Activated CD4-positive, alpha-beta memory T cell treated with anti-CD3 and anti-CD28 coated beads, Interleukin-2, amount 10 ng/mL, durations not matched to agents 7 days and 5 days (primary cell): Measurements from ENCODE around the gene USP17L26. TPM values are rescaled to one million over a fixed set of nuclear protein-coding genes. Genes with fewer than 3 reads are reported as not detected.
A peak's percentile ranks its signal among the peaks of the same experiment; 100 is the strongest.
"Not testable (repeated sequence)": the region's sequence is repeated elsewhere in the genome, so short reads cannot be mapped to it uniquely, and the experiment has no call there.

Source experiments
- CTCF ChIA-PET: fragments of 350-600 bp; sonication (Branson Sonifier 250); formaldehyde crosslinking; loops from one replicate; lab custom pipeline; 2021; ENCODE audit warnings: antibody characterized with exemption, inconsistent platforms; lab: Charles Lee
- POLR2A ChIA-PET: fragments of 350-600 bp; sonication (Branson Sonifier 250); formaldehyde crosslinking; loops from one replicate; lab custom pipeline; 2021; ENCODE audit warnings: antibody characterized with exemption; lab: Charles Lee
- DNase-seq: peaks from one replicate; pipeline ENCODE4 v3.0.0-alpha.2; 2020
- H3K27ac Mint-ChIP-seq: one replicate; pipeline ENCODE4 v1.8.0; 2021; ENCODE audit warnings: mild to moderate bottlenecking, mixed read lengths
- H3K27me3 Mint-ChIP-seq: one replicate; pipeline ENCODE4 v1.8.0; 2021; ENCODE audit warnings: mixed read lengths
- H3K36me3 Mint-ChIP-seq: one replicate; pipeline ENCODE4 v1.8.0; 2021; ENCODE audit warnings: low read depth, mixed read lengths
- H3K4me1 Mint-ChIP-seq: one replicate; pipeline ENCODE4 v1.8.0; 2021; ENCODE audit warnings: mixed read lengths
- H3K4me3 Mint-ChIP-seq: one replicate; pipeline ENCODE4 v1.8.0; 2021; ENCODE audit warnings: mild to moderate bottlenecking, mixed read lengths
- H3K9me3 Mint-ChIP-seq: one replicate; pipeline ENCODE4 v1.8.0; 2021; ENCODE audit warnings: mixed read lengths
- total RNA-seq, 2 experiments: library from RNA; stranded (reverse); gene quantifications; one replicate each; pipeline ENCODE4 v1.2.3, GENCODE V29; 2021

Gene USP17L26, protein sequence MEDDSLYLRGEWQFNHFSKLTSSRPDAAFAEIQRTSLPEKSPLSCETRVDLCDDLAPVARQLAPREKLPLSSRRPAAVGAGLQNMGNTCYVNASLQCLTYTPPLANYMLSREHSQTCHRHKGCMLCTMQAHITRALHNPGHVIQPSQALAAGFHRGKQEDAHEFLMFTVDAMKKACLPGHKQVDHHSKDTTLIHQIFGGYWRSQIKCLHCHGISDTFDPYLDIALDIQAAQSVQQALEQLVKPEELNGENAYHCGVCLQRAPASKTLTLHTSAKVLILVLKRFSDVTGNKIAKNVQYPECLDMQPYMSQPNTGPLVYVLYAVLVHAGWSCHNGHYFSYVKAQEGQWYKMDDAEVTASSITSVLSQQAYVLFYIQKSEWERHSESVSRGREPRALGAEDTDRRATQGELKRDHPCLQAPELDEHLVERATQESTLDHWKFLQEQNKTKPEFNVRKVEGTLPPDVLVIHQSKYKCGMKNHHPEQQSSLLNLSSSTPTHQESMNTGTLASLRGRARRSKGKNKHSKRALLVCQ
- total RNA-seq = not detected

DNA sequence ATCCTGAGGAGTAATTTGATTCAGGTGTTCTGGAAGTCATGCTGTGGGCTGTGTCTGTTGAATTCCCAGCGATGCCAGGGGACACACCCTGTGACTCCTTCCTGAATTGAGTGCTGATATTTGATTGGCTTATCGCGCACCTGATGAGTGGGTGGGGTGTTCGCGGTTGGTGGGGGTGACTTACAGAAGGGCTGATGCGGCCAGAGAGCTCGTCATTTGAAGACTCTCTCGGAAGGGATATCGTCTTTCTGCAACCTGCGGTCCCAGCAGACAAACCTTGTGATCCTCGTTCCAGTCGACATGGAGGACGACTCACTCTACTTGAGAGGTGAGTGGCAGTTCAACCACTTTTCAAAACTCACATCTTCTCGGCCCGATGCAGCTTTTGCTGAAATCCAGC lies at the start of gene USP17L26:
Gene USP17L26, plus strand, starts transcription at position 301 of the 400 bp plus-strand sequence. Its CDS starts 0 bp downstream, at position 301.
- H3K27ac Mint-ChIP-seq, CTCF ChIA-PET, POLR2A ChIA-PET, H3K9me3 Mint-ChIP-seq, H3K4me1 Mint-ChIP-seq, H3K4me3 Mint-ChIP-seq, H3K27me3 Mint-ChIP-seq, H3K36me3 Mint-ChIP-seq, DNase-seq: not testable (repeated sequence)

DNA sequence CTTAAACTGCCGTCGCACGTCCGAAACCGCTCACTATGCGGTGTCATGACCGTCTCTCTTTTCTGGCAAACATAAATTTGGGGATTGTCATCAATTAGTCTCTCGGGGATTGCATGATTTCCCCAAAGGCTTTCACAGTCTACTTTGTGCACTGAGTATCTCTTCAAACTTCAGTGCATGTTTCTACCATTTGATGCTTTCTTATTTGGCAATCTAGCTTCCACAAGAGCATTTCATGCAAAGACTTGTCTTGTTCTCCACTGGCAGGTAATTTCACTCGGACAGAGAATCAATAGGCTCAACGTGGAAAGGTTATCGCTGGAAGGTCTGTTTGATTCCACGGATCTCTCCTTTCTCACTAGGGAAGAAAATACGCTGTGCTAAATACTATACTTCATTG lies 10.3 kb upstream of the USP17L26 start:
- CTCF ChIA-PET, DNase-seq: not testable (repeated sequence)

GRCh38 chr4:9324865-9325264 lies 9.6 kb upstream of the USP17L26 start, which contains the start of gene USP17L24:
TSS of gene USP17L24 (plus strand) at chr4:9325165. CDS start at chr4:9325165, 0 bp downstream.
- CTCF ChIA-PET, H3K36me3 Mint-ChIP-seq, H3K27me3 Mint-ChIP-seq, H3K9me3 Mint-ChIP-seq, DNase-seq, H3K4me1 Mint-ChIP-seq, POLR2A ChIA-PET, H3K4me3 Mint-ChIP-seq, H3K27ac Mint-ChIP-seq: not testable (repeated sequence)

More for the DNA sequence above, 10.3 kb upstream of the USP17L26 start:
- H3K27ac Mint-ChIP-seq, H3K36me3 Mint-ChIP-seq, H3K4me3 Mint-ChIP-seq, H3K9me3 Mint-ChIP-seq, H3K27me3 Mint-ChIP-seq, POLR2A ChIA-PET, H3K4me1 Mint-ChIP-seq: not testable (repeated sequence)

GRCh38 chr4:9329611-9330010 lies 4.8 kb upstream of the USP17L26 start, which contains the start of gene USP17L25:
TSS of gene USP17L25 (plus strand) at chr4:9329911. CDS start at chr4:9329911, 0 bp downstream.
- POLR2A ChIA-PET, DNase-seq, H3K4me1 Mint-ChIP-seq, H3K27me3 Mint-ChIP-seq, H3K9me3 Mint-ChIP-seq, H3K36me3 Mint-ChIP-seq, CTCF ChIA-PET, H3K27ac Mint-ChIP-seq, H3K4me3 Mint-ChIP-seq: not testable (repeated sequence)

- H3K27ac Mint-ChIP-seq, CTCF ChIA-PET, H3K9me3 Mint-ChIP-seq, H3K4me3 Mint-ChIP-seq, POLR2A ChIA-PET, H3K27me3 Mint-ChIP-seq, H3K36me3 Mint-ChIP-seq, H3K4me1 Mint-ChIP-seq, DNase-seq: not testable (repeated sequence)
Observed at GRCh38 chr4:9339103-9339502, 4.6 kb downstream of the USP17L26 start, which contains the start of gene USP17L5. TSS of gene USP17L5 (plus strand) at chr4:9339403. CDS start at chr4:9339403, 0 bp downstream.

- H3K9me3 Mint-ChIP-seq, CTCF ChIA-PET, H3K36me3 Mint-ChIP-seq, POLR2A ChIA-PET, H3K27me3 Mint-ChIP-seq, H3K4me1 Mint-ChIP-seq, H3K4me3 Mint-ChIP-seq, H3K27ac Mint-ChIP-seq, DNase-seq: not testable (repeated sequence)
Observed at GRCh38 chr4:9343848-9344247, 9.4 kb downstream of the USP17L26 start, which contains the start of gene USP17L27. TSS of gene USP17L27 (plus strand) at chr4:9344148. CDS start at chr4:9344148, 0 bp downstream.

GRCh38 chr4:9348593-9348992 lies 14.1 kb downstream of the USP17L26 start, which contains the start of gene USP17L28:
TSS of gene USP17L28 (plus strand) at chr4:9348893. CDS start at chr4:9348893, 0 bp downstream.
- H3K27me3 Mint-ChIP-seq, H3K36me3 Mint-ChIP-seq, DNase-seq, H3K4me1 Mint-ChIP-seq, H3K9me3 Mint-ChIP-seq, POLR2A ChIA-PET, H3K27ac Mint-ChIP-seq, H3K4me3 Mint-ChIP-seq, CTCF ChIA-PET: not testable (repeated sequence)

GRCh38 chr4:9350866-9351265 lies 16.4 kb downstream of the USP17L26 start:
- POLR2A ChIA-PET, H3K4me3 Mint-ChIP-seq, DNase-seq, H3K27ac Mint-ChIP-seq, H3K36me3 Mint-ChIP-seq, H3K4me1 Mint-ChIP-seq, H3K9me3 Mint-ChIP-seq, H3K27me3 Mint-ChIP-seq, CTCF ChIA-PET: not testable (repeated sequence)

DNA sequence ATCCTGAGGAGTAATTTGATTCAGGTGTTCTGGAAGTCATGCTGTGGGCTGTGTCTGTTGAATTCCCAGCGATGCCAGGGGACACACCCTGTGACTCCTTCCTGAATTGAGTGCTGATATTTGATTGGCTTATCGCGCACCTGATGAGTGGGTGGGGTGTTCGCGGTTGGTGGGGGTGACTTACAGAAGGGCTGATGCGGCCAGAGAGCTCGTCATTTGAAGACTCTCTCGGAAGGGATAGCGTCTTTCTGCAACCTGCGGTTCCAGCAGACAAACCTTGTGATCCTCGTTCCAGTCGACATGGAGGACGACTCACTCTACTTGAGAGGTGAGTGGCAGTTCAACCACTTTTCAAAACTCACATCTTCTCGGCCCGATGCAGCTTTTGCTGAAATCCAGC lies 18.9 kb downstream of the USP17L26 start, which contains the start of gene USP17L29:
Gene USP17L29, plus strand, starts transcription at position 301 of the 400 bp plus-strand sequence. Its CDS starts 0 bp downstream, at position 301.
- POLR2A ChIA-PET, H3K27me3 Mint-ChIP-seq, H3K36me3 Mint-ChIP-seq, H3K9me3 Mint-ChIP-seq, DNase-seq, CTCF ChIA-PET, H3K4me1 Mint-ChIP-seq, H3K4me3 Mint-ChIP-seq, H3K27ac Mint-ChIP-seq: not testable (repeated sequence)

GRCh38 chr4:9362829-9363228 lies 28.4 kb downstream of the USP17L26 start, which contains the start of gene USP17L30:
TSS of gene USP17L30 (plus strand) at chr4:9363129. CDS start at chr4:9363129, 0 bp downstream.
- H3K4me1 Mint-ChIP-seq, H3K27ac Mint-ChIP-seq, CTCF ChIA-PET: not testable (repeated sequence)

DNA sequence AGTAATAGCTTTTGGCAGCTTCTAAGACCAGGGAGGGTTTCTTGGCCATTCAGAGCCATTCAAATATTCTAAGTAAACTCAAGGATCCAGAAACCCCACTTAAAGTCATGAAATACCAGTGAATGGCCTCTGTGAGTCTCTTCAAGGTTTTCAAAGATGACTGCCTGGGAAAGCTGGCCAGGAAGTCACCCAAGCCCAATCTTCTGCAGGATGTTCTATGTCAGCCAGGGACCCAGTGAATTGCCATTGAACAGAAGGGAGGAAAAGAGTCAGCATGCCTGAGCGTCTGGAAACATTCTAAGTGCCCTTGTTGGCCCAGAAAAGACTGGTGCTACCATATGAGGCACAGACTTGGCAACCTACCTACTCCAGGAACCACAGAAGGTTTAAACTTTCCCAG lies 45.4 kb downstream of the USP17L26 start:
- H3K4me3 Mint-ChIP-seq, CTCF ChIA-PET, POLR2A ChIA-PET, H3K36me3 Mint-ChIP-seq, DNase-seq, H3K27ac Mint-ChIP-seq, H3K27me3 Mint-ChIP-seq, H3K9me3 Mint-ChIP-seq, H3K4me1 Mint-ChIP-seq: not testable (repeated sequence)

More at GRCh38 chr4:9362829-9363228, 28.4 kb downstream of the USP17L26 start, which contains the start of gene USP17L30:
- H3K36me3 Mint-ChIP-seq, H3K27me3 Mint-ChIP-seq, DNase-seq, POLR2A ChIA-PET, H3K4me3 Mint-ChIP-seq, H3K9me3 Mint-ChIP-seq: not testable (repeated sequence)

DNA sequence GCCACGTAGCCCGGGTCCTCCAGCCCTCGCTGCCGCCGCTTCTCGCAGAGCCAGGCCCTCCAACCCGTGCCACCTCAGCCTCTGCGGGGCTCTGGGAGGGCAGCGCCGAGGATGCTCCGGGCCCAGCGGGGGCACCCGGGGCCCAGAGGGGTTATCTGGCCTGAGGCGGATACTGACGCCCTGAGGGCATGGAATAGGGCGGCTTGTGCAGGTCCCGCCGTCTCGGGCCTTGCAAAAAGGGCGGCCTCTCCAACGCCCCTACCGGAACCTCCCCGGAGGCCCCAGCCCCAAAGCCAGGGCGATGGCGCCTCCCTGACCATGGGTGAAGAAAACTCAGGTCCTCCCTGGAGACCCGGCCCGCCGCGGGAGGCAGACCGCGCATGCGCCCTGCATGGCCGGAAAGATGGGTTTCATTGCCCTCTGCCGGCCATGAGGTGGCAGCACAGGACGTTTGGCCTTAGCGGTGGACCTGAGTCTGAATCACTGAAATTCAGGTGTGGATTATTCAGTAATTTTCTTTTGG lies 46.6 kb downstream of the USP17L26 start:
- H3K36me3 Mint-ChIP-seq, H3K27ac Mint-ChIP-seq, H3K9me3 Mint-ChIP-seq, H3K4me1 Mint-ChIP-seq, CTCF ChIA-PET, H3K27me3 Mint-ChIP-seq, POLR2A ChIA-PET: not testable (repeated sequence)
- H3K4me3 Mint-ChIP-seq = peak overlapping the region; percentile 37
- DNase-seq = peak; percentile 52

DNA sequence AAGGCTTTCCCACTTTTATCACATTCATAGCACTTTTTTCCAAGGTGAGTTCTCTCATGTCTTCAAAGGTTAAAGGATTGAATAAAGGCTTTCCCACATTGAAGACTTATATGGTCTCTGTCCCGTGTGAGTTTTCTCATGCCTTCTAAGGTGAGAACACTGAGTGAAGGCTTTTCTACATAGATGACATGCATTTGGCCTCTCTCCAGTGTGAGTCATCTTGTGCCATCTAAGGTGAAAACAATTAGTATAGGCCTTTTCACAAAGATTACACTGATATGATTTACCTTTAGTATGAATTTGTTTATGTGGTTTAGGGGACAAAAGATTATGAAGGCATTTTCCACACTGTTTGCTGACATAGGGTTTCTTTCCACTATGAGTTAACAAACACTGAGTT lies 49.7 kb downstream of the USP17L26 start:
- Mint-ChIP-seq H3K4me1 (no peaks in the 10 kb centered on the region), H3K4me3 (no peak overlapping the region), H3K27ac (no peak overlapping the region), H3K9me3 (no peaks in the 10 kb centered on the region), H3K27me3 (no peaks in the 10 kb centered on the region), H3K36me3 (no peaks in the 10 kb centered on the region)
- no peak for DNase-seq
- CTCF ChIA-PET = no interaction called here
- POLR2A ChIA-PET = no interaction called here
